Effector memory CD4-positive, alpha-beta T cell (primary cell): Measurements from ENCODE around the gene LYRM1.
A peak's percentile ranks its signal among the peaks of the same experiment; 100 is the strongest.

Source experiments
- DNase-seq, 3 donors: peaks; one replicate each; pipeline ENCODE4 v3.0.0-alpha.2; 2020
- H3K27ac ChIP-seq: 2 replicates; pipeline ENCODE4 v1.7.0; 2013; ENCODE audit warnings: mild to moderate bottlenecking, low read length, moderate library complexity; ENCODE audit not compliant: insufficient read depth, poor library complexity, severe bottlenecking
- H3K27me3 ChIP-seq: replicated peaks from 2 replicates; pipeline ENCODE4 v1.7.0; 2013; ENCODE audit warnings: mild to moderate bottlenecking, low read length; ENCODE audit not compliant: insufficient read depth, control insufficient read depth, poor library complexity, severe bottlenecking
- H3K36me3 ChIP-seq: 2 replicates; pipeline ENCODE4 v1.7.0; 2013; ENCODE audit warnings: mild to moderate bottlenecking, low read length, moderate library complexity; ENCODE audit not compliant: control insufficient read depth, insufficient read depth
- H3K4me1 ChIP-seq: 2 replicates; pipeline ENCODE4 v1.7.0; 2013; ENCODE audit warnings: low read length, mild to moderate bottlenecking; ENCODE audit not compliant: control insufficient read depth, insufficient read depth, poor library complexity, severe bottlenecking
- H3K4me3 ChIP-seq: 2 replicates; pipeline ENCODE4 v1.7.0; 2013; ENCODE audit warnings: low read length, low read depth, mild to moderate bottlenecking; ENCODE audit not compliant: insufficient read depth, poor library complexity, severe bottlenecking
- H3K9me3 ChIP-seq: 2 replicates; pipeline ENCODE4 v1.7.0; 2013; ENCODE audit warnings: mild to moderate bottlenecking, low read length, moderate library complexity; ENCODE audit not compliant: control insufficient read depth

Gene LYRM1

DNA sequence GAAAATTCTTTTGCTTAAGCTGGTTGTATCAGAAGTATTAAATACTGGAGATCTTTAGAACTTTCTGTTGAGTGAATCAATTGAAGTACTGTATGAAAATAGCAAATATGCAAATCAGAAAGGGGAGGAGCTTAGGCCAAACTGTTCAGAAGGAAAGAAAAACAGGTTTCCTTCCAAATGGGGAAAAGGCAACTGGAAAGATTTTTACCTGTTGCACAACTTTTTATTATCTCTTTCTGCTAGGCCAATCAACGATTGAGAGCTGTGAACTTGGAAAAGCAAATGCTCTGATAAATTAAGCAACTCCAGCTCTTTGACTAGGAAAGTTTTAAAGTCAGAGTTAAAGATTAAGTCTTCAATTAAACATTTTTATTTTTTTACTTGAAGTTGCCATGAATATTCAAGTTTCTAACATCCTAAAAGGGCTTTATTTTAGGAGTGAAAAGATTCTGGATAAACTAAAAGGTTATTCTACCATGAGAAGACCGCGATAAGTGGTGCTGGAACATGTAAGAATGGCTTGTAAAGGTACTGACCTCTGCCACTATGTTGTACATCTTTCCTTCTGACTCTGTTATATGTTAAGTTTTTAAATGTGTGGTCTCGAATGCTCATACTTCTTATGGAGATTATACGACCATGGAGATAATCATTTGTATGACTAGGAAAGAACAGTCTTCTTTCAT is 16.9 kb upstream of the LYRM1 start:
- Histone ChIP-seq H3K27me3 (no peaks in the 10 kb centered on the region), H3K36me3 (no peaks in the 10 kb centered on the region), H3K9me3 (no peaks in the 10 kb centered on the region), H3K4me1 (no peaks in the 10 kb centered on the region), H3K27ac (no peak overlapping the region), H3K4me3 (no peak overlapping the region)
- no peak for DNase-seq

- Histone ChIP-seq H3K4me3 (no peak overlapping the region), H3K4me1 (no peaks in the 10 kb centered on the region), H3K36me3 (no peaks in the 10 kb centered on the region), H3K27ac (no peak overlapping the region), H3K9me3 (no peaks in the 10 kb centered on the region), H3K27me3 (no peaks in the 10 kb centered on the region)
- DNase-seq: no peak
These were observed 16.4 kb upstream of the LYRM1 start for GRCh38 chr16:20884240-20884556.

GRCh38 chr16:20886320-20886719 is 14.3 kb upstream of the LYRM1 start:
- H3K9me3 ChIP-seq: no peaks in the 10 kb centered on the region
- H3K27me3 ChIP-seq: no peaks in the 10 kb centered on the region
- no peaks in the 10 kb centered on the region for H3K36me3 ChIP-seq
- DNase-seq: no peak
- no peaks in the 10 kb centered on the region for H3K4me1 ChIP-seq
- no peak overlapping the region for H3K4me3 ChIP-seq
- no peak overlapping the region for H3K27ac ChIP-seq

DNA sequence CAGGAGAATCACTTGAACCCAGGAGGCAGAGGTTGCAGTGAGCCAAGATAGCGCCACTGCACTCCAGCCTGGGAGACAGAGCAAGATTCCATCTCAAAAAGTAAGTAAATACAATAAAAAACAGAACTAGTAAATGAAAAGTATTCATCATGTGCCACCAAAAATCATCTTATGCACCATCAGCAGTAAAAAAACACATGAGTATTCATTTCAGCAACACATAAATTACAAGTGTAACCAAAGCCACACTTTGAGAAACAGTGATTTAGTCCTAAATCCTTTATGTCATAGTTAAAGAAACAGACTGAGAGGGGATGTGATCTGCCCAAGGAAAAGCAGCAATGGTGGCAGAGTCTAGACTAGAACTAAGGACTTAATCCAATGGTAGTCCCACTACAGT is 13.4 kb upstream of the LYRM1 start:
- H3K27me3 ChIP-seq: no peaks in the 10 kb centered on the region
- peaks cover 4% of the 10 kb centered on the region for H3K36me3 ChIP-seq
- no peaks in the 10 kb centered on the region for H3K9me3 ChIP-seq
- H3K4me1 ChIP-seq: no peaks in the 10 kb centered on the region
- no peak for DNase-seq
- H3K4me3 ChIP-seq: no peak overlapping the region
- no peak overlapping the region for H3K27ac ChIP-seq

GRCh38 chr16:20889625-20890275 is 10.8 kb upstream of the LYRM1 start:
- Histone ChIP-seq H3K9me3 (no peaks in the 10 kb centered on the region), H3K4me1 (no peaks in the 10 kb centered on the region), H3K4me3 (no peak overlapping the region), H3K27ac (no peak overlapping the region), H3K36me3 (peaks cover 4% of the 10 kb centered on the region), H3K27me3 (no peaks in the 10 kb centered on the region)
- DNase-seq: no peak

DNA sequence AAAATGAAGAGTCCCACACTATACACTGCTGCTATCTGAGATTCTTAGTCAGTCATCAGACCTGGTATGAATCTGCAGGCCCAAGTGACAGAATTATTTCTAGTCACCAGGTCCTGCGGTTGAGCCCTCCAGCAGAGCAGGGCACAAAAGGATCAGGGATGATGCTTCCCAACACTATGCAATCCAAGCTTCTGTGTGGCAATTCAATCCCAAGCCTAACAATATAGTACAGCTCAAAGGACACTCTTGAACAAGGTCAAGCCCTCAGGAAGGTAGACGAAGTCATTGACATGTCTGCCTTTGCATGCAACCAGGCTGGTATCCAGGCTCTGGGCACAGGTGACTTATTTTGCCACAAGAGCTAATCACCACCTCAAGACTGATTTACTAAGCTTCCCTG is 6.2 kb upstream of the LYRM1 start:
- Histone ChIP-seq H3K36me3 (peaks cover 6% of the 10 kb centered on the region), H3K27ac (no peak overlapping the region)

GRCh38 chr16:20897253-20897897 is 3.2 kb upstream of the LYRM1 start:
- H3K27me3 ChIP-seq: no peaks in the 10 kb centered on the region
- H3K9me3 ChIP-seq: no peaks in the 10 kb centered on the region
- peaks cover 4% of the 10 kb centered on the region for H3K4me1 ChIP-seq
- peaks cover 2% of the 10 kb centered on the region for H3K36me3 ChIP-seq
- no peak overlapping the region for H3K4me3 ChIP-seq
- H3K27ac ChIP-seq: no peak overlapping the region
- DNase-seq: no peak

More for the DNA sequence above, 6.2 kb upstream of the LYRM1 start:
- Histone ChIP-seq H3K9me3 (no peaks in the 10 kb centered on the region), H3K4me1 (no peaks in the 10 kb centered on the region), H3K4me3 (no peak overlapping the region), H3K27me3 (no peaks in the 10 kb centered on the region)
- DNase-seq: no peak

GRCh38 chr16:20897922-20898321 is 2.6 kb upstream of the LYRM1 start:
- DNase-seq: no peak
- Histone ChIP-seq H3K4me1 (peaks cover 4% of the 10 kb centered on the region), H3K4me3 (no peak overlapping the region), H3K27ac (no peak overlapping the region), H3K27me3 (no peaks in the 10 kb centered on the region), H3K36me3 (peaks cover 2% of the 10 kb centered on the region), H3K9me3 (no peaks in the 10 kb centered on the region)

DNA sequence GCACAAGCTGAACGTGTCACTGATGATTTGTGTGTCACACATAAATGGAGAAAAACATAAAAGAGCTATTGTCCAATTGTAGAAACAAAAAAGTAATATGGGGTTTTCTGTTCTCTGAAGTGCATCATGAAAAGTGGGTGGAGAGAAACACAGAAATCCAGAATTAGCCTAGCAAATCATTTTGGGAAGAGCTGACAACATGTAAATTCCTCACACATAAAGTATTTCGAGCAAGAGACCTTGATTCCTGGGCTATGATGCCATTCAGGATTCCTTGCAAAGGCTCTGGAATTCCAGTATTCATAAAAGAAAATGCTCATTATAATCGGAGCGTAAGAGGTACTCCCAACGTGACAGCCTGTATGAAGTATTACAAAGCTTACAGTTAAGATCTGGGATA is 1.5 kb upstream of the LYRM1 start:
- Histone ChIP-seq H3K4me3 (peak overlapping the region; percentile 88), H3K27ac (no peak overlapping the region), H3K36me3 (peaks cover 2% of the 10 kb centered on the region), H3K9me3 (no peaks in the 10 kb centered on the region), H3K4me1 (peaks cover 11% of the 10 kb centered on the region), H3K27me3 (no peaks in the 10 kb centered on the region)
- DNase-seq: no peak
